Endodermal cell (in vitro differentiated cells): ENCODE data around the gene LHFPL3. TPM values are rescaled to one million over a fixed set of nuclear protein-coding genes. Genes with fewer than 3 reads are reported as not detected.

Source experiments
- DNase-seq: peaks from one replicate; pipeline ENCODE4 v3.0.0-alpha.2; 2017
- H3K27ac ChIP-seq: 2 replicates; pipeline ENCODE4 v1.5.1; 2013; ENCODE audit warnings: mild to moderate bottlenecking, low read depth, low read length, moderate library complexity
- H3K27me3 ChIP-seq: 2 replicates; pipeline ENCODE4 v1.6.1; 2013; ENCODE audit warnings: mild to moderate bottlenecking, low read length, moderate library complexity; ENCODE audit not compliant: insufficient read depth, control insufficient read depth, poor library complexity, severe bottlenecking
- H3K36me3 ChIP-seq: 2 replicates; pipeline ENCODE4 v1.7.0; 2013; ENCODE audit warnings: mild to moderate bottlenecking, low read length, moderate library complexity; ENCODE audit not compliant: control insufficient read depth, insufficient read depth
- H3K4me1 ChIP-seq: one replicate; pipeline ENCODE4 v1.7.0; 2013; ENCODE audit warnings: low read length; ENCODE audit not compliant: control insufficient read depth, insufficient read depth
- H3K4me3 ChIP-seq: 2 replicates; pipeline ENCODE4 v1.5.1; 2013; ENCODE audit warnings: mild to moderate bottlenecking, low read length, moderate library complexity
- H3K9ac ChIP-seq: 2 replicates; pipeline ENCODE4 v1.6.1; 2013; ENCODE audit warnings: mild to moderate bottlenecking, low read length, moderate library complexity; ENCODE audit not compliant: poor library complexity, severe bottlenecking; ENCODE audit errors: extremely low read depth
- H3K9me3 ChIP-seq: 2 replicates; pipeline ENCODE4 v1.6.1; 2013; ENCODE audit warnings: mild to moderate bottlenecking, low read length, moderate library complexity; ENCODE audit not compliant: control insufficient read depth
- H3K27ac Mint-ChIP-seq: 2 replicates; pipeline ENCODE4 v1.8.0; 2020; ENCODE audit warnings: mixed read lengths
- H3K27me3 Mint-ChIP-seq: 2 replicates; pipeline ENCODE4 v1.8.0; 2021; ENCODE audit warnings: mild to moderate bottlenecking, mixed read lengths; ENCODE audit not compliant: insufficient read depth
- H3K36me3 Mint-ChIP-seq: 2 replicates; pipeline ENCODE4 v1.8.0; 2020; ENCODE audit warnings: low read depth, mixed read lengths
- H3K4me1 Mint-ChIP-seq: 2 replicates; pipeline ENCODE4 v1.8.0; 2020; ENCODE audit warnings: mixed read lengths
- H3K4me3 Mint-ChIP-seq: 2 replicates; pipeline ENCODE4 v1.8.0; 2020; ENCODE audit warnings: mild to moderate bottlenecking, moderate library complexity, mixed read lengths
- H3K9me3 Mint-ChIP-seq: 2 replicates; pipeline ENCODE4 v1.8.0; 2020; ENCODE audit warnings: mild to moderate bottlenecking, mixed read lengths
- WGBS, 2 experiments: methylation state at CpG; one replicate each; pipeline versions ENCODE4 v1.1.5 to v1.1.7; 2013; ENCODE audit warnings: missing lambda C conversion rate in 2 of 2, mixed read lengths in 1 of 2; ENCODE audit not compliant: insufficient coverage in 1 of 2, insufficient read length in 1 of 2; 5-methylcytosine and 5-hydroxymethylcytosine counted together
- total RNA-seq, 2 donors: library from RNA; stranded (reverse); fragmentation: NEBNext Ultra II Directional in 1 of 2; extraction: Animal tissue kit (Norgen Biotek cat#: 25700) in 1 of 2; gene quantifications; 2 replicates in 1 of 2; 3 replicates in 1 of 2; pipeline ENCODE4 v1.2.1, GENCODE V29; 2021
- TF ChIP-seq, protein P1 (sequence below): fragments of 200-600 bp; sonication (generic); conservative IDR thresholded peaks from 2 replicates; pipeline ENCODE4 v1.5.0; 2021; ENCODE audit warnings: antibody characterized with exemption, mild to moderate bottlenecking

LHFPL3 gene
- total RNA-seq, 2 donors from 2014 or later: not detected

- TF ChIP-seq, protein P1, sequence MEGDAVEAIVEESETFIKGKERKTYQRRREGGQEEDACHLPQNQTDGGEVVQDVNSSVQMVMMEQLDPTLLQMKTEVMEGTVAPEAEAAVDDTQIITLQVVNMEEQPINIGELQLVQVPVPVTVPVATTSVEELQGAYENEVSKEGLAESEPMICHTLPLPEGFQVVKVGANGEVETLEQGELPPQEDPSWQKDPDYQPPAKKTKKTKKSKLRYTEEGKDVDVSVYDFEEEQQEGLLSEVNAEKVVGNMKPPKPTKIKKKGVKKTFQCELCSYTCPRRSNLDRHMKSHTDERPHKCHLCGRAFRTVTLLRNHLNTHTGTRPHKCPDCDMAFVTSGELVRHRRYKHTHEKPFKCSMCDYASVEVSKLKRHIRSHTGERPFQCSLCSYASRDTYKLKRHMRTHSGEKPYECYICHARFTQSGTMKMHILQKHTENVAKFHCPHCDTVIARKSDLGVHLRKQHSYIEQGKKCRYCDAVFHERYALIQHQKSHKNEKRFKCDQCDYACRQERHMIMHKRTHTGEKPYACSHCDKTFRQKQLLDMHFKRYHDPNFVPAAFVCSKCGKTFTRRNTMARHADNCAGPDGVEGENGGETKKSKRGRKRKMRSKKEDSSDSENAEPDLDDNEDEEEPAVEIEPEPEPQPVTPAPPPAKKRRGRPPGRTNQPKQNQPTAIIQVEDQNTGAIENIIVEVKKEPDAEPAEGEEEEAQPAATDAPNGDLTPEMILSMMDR: no peak
- H3K9ac ChIP-seq: no peak overlapping the region
- Mint-ChIP-seq H3K36me3 (no peaks in the 10 kb centered on the region), H3K27ac (no peak overlapping the region), H3K4me3 (no peak overlapping the region), H3K9me3 (no peaks in the 10 kb centered on the region), H3K4me1 (peaks cover 7% of the 10 kb centered on the region), H3K27me3 (no peaks in the 10 kb centered on the region)
- no peak overlapping the region for H3K4me3 ChIP-seq
- H3K9me3 ChIP-seq: no peaks in the 10 kb centered on the region
- no peaks in the 10 kb centered on the region for H3K27me3 ChIP-seq
- H3K36me3 ChIP-seq: no peaks in the 10 kb centered on the region
- H3K27ac ChIP-seq: no peak overlapping the region
- H3K4me1 ChIP-seq: peaks cover 3% of the 10 kb centered on the region
- WGBS, 2 experiments: 88 to 100% methylated on average over 4 of the region's 4 CpGs
- DNase-seq: no peak
Observed at GRCh38 chr7:104767113-104767512, 438.7 kb downstream of the LHFPL3 start.

DNA sequence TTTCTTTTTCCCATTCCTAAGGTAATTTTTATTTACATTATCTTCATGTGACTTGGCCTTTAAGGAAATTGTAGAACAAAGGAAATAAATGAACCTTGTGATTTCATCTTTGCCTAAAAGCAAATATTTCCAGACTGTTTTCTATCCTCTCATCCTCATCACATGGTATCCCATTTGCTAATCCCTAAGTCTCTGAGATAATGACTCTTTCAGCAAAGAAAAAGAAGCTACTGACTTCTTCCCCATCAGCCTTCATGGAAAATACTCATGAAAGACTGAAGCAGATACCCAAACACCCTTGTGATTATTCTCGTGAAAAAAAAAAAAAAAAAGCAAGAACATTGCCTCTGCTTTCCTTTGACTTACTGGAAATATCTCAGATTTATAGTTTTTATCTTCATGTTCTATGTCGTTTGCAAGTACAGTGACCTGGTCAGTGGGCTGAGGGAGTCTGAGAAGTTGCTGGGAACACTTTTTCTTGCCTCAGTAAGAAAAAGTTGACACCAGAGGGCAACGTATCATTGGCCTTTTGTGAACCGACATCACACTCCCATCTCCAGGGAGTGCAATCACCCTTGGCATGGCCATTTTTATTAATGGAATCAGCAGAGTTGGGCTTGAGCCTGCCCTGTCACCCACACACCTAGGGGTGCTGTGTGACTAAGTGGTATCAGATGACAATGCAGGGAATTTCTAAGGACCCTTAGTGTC lies 439.6 kb downstream of the LHFPL3 start:
- Mint-ChIP-seq H3K9me3 (no peaks in the 10 kb centered on the region), H3K4me1 (peaks cover 12% of the 10 kb centered on the region), H3K27me3 (no peaks in the 10 kb centered on the region), H3K4me3 (no peak overlapping the region), H3K36me3 (no peaks in the 10 kb centered on the region), H3K27ac (no peak overlapping the region)
- TF ChIP-seq, protein P1: peak; percentile 52
- DNase-seq: peak; percentile 59
- no peaks in the 10 kb centered on the region for H3K27me3 ChIP-seq
- WGBS, 2 experiments: 72% methylated on average over 4 of the region's 4 CpGs; no CpG with 5 or more reads in 1 of the 2 experiments
- no peak overlapping the region for H3K4me3 ChIP-seq
- no peak overlapping the region for H3K27ac ChIP-seq
- H3K4me1 ChIP-seq: peaks cover 3% of the 10 kb centered on the region
- H3K9me3 ChIP-seq: no peaks in the 10 kb centered on the region
- H3K9ac ChIP-seq: no peak overlapping the region
- no peaks in the 10 kb centered on the region for H3K36me3 ChIP-seq

- 31 to 42% methylated on average over 5 to 10 of the region's 10 CpGs for WGBS, 2 experiments
- Histone ChIP-seq H3K4me3 (no peak overlapping the region), H3K36me3 (no peaks in the 10 kb centered on the region), H3K4me1 (peaks cover 3% of the 10 kb centered on the region), H3K9me3 (no peaks in the 10 kb centered on the region), H3K9ac (no peak overlapping the region), H3K27ac (peak overlapping the region; percentile 50), H3K27me3 (no peaks in the 10 kb centered on the region)
- H3K36me3 Mint-ChIP-seq: no peaks in the 10 kb centered on the region
- H3K9me3 Mint-ChIP-seq: no peaks in the 10 kb centered on the region
- no peak overlapping the region for H3K4me3 Mint-ChIP-seq
- DNase-seq: peak; percentile 88
- H3K4me1 Mint-ChIP-seq: peaks cover 8% of the 10 kb centered on the region
- H3K27ac Mint-ChIP-seq: no peak overlapping the region
- TF ChIP-seq, protein P1: no peak
- no peaks in the 10 kb centered on the region for H3K27me3 Mint-ChIP-seq
Observed at GRCh38 chr7:104772405-104773345, 444.3 kb downstream of the LHFPL3 start.
